RPMI7951 (cell line): Measurements from ENCODE around the gene RIMBP3C. TPM values are rescaled to one million over a fixed set of nuclear protein-coding genes. Genes with fewer than 3 reads are reported as not detected.
"Not testable (repeated sequence)": the region's sequence is repeated elsewhere in the genome, so short reads cannot be mapped to it uniquely, and the experiment has no call there.

Experiments used
- DNase-seq: peaks from one replicate; pipeline ENCODE4 v3.0.0-alpha.2; 2012; ENCODE audit warnings: low read depth
- total RNA-seq: library from RNA; depleted of rRNA; stranded (reverse); fragments of >200 nt; shearing (Covaris generic); gene quantifications from 2 replicates; pipeline ENCODE4 v1.2.3, GENCODE V29; 2014; rRNA removed

RIMBP3C gene
- total RNA-seq, 1 experiment from 2014 or later: not detected

DNA sequence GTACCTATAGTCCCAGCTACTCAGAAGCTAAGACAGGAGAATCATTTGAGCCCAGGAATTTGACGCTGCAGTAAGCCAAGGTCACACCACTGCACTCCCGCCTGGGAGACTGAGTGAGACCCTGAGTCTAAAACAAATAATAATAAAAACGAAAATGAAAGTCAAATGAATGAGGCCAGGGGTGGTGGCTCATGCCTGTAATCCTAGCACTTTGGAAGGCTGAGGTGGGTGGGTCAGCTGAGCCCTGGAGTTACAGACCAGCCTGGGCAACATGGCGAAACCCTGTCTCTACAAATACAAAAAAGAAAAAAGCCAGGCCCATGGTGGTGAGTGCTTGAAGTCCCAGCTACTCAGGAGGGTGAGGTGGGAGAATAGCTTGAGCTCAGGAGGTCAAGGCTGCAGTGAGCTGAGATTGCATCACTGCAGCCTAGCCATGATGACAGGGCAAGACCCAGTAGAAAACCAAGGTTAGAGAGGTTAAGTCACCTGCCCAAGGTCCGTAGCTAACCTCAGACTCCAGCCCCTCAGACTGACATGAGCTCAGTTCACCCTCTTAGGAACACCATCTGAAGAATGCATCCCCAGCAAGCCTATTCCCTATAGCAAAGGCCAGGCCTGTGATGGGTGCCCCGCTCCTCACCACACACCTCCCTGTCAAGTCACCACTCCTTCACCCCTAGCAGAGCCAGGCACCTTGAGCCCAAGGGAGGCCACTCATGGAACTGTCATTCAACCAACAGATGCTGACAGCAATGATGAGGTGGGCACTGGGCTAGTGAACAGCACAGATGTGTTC, 24.4 kb downstream of the RIMBP3C start:
- not testable (repeated sequence) for DNase-seq

DNA sequence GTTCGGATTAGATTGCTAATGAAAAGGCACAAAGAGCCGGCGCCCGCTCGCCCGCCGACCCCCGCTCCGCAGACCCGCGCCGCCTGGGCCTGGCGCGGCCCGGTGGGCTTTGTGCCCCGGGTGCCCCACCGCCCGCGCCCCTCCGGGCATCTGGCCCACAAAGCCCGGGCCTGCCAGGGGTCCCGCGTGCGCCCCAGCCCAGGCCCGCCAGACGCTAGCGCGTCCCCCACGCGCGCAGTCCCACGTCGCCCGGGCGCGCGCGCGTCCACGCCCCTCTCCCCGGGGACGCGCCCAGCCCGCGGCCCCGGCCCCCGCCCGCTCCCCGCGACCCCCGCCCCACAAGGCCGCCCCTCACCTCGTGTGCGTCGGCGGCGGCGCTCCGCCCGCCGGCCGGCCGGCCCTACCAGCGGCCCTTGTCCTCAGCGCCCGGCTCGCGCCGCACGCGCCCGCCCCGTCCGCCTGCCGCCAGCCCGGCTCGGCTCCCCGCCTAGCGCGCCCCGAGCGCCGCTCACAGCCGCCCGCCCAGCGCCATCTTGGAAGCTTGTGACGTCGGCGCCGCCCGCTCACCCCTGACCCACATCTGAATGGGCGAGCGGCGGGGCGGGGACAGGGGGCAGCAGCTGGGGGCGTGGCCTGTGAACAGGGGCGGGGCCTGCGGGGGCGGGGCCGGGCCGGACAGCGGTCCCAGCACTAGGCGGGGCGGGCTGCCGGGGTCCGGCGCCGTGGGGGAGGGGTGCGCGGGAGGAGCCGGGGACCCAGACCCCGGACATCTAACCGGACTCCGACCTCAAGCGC, 34.1 kb downstream of the RIMBP3C start:
- DNase-seq: not testable (repeated sequence)

DNA sequence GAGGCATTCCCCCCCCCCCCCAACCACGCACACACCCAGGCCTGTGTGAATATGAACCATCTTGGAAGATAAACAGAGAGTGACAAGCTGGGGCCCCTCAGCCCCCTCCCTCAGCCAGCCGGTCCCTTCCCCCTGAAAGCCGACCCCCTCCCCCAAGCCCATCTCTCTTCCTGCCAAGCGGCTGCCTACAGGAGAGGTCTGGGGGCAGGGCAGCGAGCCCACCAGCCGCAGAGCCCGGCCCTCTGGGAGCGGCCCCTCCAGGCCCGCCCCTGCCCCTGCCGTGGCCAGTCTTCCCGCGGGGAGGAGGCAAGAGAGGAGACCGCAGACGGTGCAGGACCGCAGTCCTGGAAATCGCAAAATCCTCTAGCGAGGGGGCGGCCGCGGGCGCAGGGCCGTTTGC, 34.7 kb downstream of the RIMBP3C start:
- not testable (repeated sequence) for DNase-seq

DNA sequence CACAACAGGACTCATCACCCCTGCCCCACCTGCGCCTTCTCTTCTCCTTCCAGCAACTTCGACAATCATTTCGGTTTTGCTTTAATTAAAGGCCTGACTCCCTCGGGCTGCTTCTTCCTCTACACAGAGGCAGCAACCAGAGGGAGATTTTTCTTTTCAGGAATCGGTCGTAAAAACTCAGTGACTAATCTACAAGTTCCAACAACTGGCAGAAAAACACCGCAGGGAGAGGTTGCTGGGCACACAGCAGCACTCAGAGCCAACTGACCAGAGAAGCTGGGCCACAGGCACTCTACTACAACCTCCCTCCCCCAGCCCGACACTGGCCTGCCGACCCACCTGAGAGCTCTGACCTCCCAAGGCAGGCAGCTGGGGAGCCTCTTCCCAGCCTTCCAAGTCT, 36.0 kb downstream of the RIMBP3C start:
- not testable (repeated sequence) for DNase-seq

GRCh38 chr22:21514117-21514516, 37.1 kb downstream of the RIMBP3C start:
- DNase-seq: not testable (repeated sequence)

DNA sequence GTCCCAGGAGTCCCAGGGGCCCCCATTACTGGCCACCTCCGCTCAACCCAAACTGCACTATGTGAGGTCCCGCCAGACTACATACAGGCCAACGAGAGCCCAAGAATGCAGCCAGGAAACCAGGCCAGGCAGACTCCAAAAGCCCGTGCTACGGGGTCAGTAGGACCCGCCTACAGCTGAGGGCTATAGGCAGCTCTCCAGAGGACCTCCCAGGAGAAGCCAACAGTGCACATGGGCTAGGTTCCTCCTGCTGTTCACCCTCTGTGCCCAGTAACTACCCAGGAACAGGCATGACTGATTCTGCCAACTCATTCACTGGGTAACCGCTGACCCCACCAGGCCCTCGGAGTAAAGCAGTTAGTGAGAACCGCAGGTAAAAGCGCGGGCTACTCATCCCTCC, 39.2 kb downstream of the RIMBP3C start:
- not testable (repeated sequence) for DNase-seq

- DNase-seq: not testable (repeated sequence)
Observed at GRCh38 chr22:21510397-21510796, 40.9 kb downstream of the RIMBP3C start.

- not testable (repeated sequence) for DNase-seq
Observed at GRCh38 chr22:21499623-21500506, 51.4 kb downstream of the RIMBP3C start.

DNA sequence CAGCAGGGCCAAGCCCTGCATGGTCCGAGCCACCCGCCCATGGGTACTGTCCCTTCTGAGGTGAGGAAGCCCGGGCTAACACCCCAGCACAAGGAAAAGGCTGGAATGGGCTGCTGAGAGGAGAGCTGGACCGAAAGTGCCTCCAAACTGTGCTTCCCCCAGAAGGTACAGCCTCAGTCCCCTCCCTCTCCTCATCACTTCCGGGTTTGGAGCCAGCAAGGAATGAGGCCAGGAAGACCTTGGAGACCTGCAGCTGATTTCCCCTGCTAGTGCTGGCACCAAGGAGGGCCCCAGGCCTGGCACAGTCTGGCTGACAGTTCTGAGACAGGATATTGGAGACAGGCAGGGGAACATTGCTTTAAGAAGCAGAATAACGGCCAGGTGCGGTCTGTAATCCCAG, 52.8 kb downstream of the RIMBP3C start:
- not testable (repeated sequence) for DNase-seq

- not testable (repeated sequence) for DNase-seq
Observed at GRCh38 chr22:21497984-21498383, 53.3 kb downstream of the RIMBP3C start.

Other genes starting within 250 kb of the RIMBP3C start
- gene RIMBP3B, start 167.7 kb downstream of the RIMBP3C start, total RNA-seq: 0.20 TPM in 1 of 2 replicates, not detected in the other
- gene HIC2, start 134.1 kb downstream of the RIMBP3C start, total RNA-seq: 0.24 and 0.88 TPM in 2 replicates
- 0.48 and 1.6 TPM in 2 replicates for gene TMEM191C, start 84.1 kb downstream of the RIMBP3C start, total RNA-seq
- 68.4 and 91.2 TPM in 2 replicates for gene UBE2L3, start 16.3 kb upstream of the RIMBP3C start, total RNA-seq
- 10.8 and 14.7 TPM in 2 replicates for gene YDJC, start 78.6 kb upstream of the RIMBP3C start, total RNA-seq
- gene CCDC116, start 81.3 kb upstream of the RIMBP3C start, total RNA-seq: 0.10 and 0.36 TPM in 2 replicates
- 34.7 and 74.5 TPM in 2 replicates for gene SDF2L1, start 90.8 kb upstream of the RIMBP3C start, total RNA-seq
- gene PPIL2, start 114.6 kb upstream of the RIMBP3C start, total RNA-seq: 12.0 and 15.7 TPM in 2 replicates
- gene YPEL1, start 184.3 kb upstream of the RIMBP3C start, total RNA-seq: 1.1 and 1.8 TPM in 2 replicates